ENCODE results near the gene WDR87.
"Not testable (repeated sequence)": the region's sequence is repeated elsewhere in the genome, so short reads cannot be mapped to it uniquely, and the experiment has no call there.

- TF ChIP-seq ZNF138 (tag by site-specific recombination; IDR thresholded peaks at IDR 0.05; ENCODE audit: borderline replicate concordance); ZBTB6 (tag by site-specific recombination; IDR thresholded peaks at IDR 0.05); ZNF311 (tag by site-specific recombination; IDR thresholded peaks at IDR 0.05; ENCODE audit: borderline replicate concordance); ZNF274 (IDR thresholded peaks at IDR 0.05; ENCODE audit: low read length); ZNF274 (tag by site-specific recombination; IDR thresholded peaks at IDR 0.05; ENCODE audit: borderline replicate concordance); ZNF292 (tag by site-specific recombination; IDR thresholded peaks at IDR 0.05; ENCODE audit: borderline replicate concordance, low read depth); ZNF501 (tag by site-specific recombination; IDR thresholded peaks at IDR 0.05); ZNF560 (tag by site-specific recombination; IDR thresholded peaks at IDR 0.05; ENCODE audit: borderline replicate concordance); ZSCAN18 (tag by site-specific recombination; IDR thresholded peaks at IDR 0.05); ZNF114 (tag by site-specific recombination; IDR thresholded peaks at IDR 0.05); ZNF777 (tag by site-specific recombination; IDR thresholded peaks at IDR 0.05; ENCODE audit: borderline replicate concordance); KLF17 (tag by site-specific recombination; IDR thresholded peaks at IDR 0.05); ZNF792 (tag by site-specific recombination; IDR thresholded peaks at IDR 0.05); SP2 (tag by site-specific recombination; IDR thresholded peaks at IDR 0.05): not testable (repeated sequence)
- TF ChIP-seq, protein P1, sequence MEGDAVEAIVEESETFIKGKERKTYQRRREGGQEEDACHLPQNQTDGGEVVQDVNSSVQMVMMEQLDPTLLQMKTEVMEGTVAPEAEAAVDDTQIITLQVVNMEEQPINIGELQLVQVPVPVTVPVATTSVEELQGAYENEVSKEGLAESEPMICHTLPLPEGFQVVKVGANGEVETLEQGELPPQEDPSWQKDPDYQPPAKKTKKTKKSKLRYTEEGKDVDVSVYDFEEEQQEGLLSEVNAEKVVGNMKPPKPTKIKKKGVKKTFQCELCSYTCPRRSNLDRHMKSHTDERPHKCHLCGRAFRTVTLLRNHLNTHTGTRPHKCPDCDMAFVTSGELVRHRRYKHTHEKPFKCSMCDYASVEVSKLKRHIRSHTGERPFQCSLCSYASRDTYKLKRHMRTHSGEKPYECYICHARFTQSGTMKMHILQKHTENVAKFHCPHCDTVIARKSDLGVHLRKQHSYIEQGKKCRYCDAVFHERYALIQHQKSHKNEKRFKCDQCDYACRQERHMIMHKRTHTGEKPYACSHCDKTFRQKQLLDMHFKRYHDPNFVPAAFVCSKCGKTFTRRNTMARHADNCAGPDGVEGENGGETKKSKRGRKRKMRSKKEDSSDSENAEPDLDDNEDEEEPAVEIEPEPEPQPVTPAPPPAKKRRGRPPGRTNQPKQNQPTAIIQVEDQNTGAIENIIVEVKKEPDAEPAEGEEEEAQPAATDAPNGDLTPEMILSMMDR (tag by site-specific recombination; IDR thresholded peaks at IDR 0.05): not testable (repeated sequence)
These were observed 40.5 kb downstream of the WDR87 start for GRCh38 chr19:37865930-37866329.
